Stimulated activated CD8-positive, alpha-beta memory T cell treated with anti-CD3 and anti-CD28 coated beads, Interleukin-7, amount 100 ng/mL, for 24 hours (primary cell): ENCODE measurements around the gene B9D1.

Source experiments
- DNase-seq: peaks from one replicate; pipeline ENCODE4 v3.0.0-alpha.2; 2020; ENCODE audit warnings: low read depth

Gene B9D1

DNA sequence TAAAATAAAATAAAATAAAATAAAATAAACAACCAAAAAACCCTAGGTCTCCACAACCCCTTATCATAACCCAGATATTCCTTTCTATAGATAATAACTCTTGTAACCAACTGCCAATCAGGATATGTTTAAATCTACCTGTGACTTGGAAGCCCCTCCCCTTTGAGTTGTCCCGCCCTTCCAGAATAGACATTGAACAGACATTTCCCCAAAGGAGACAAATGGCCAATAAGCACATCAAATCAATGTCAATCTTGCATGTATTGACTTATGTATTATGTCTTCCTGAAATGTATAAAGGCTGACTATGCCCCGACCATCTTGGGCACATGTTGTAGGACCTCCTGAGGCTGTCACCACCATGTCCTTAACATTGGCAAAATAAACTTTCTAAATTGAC is 14.3 kb upstream of the B9D1 start:
- no peak for DNase-seq

GRCh38 chr17:19375732-19376131 is 13.2 kb upstream of the B9D1 start:
- no peak for DNase-seq

- DNase-seq: no peak
Observed at GRCh38 chr17:19374136-19374535, 11.6 kb upstream of the B9D1 start.

- DNase-seq: no peak
Observed at GRCh38 chr17:19372866-19373504, 10.5 kb upstream of the B9D1 start.

- no peak for DNase-seq
Observed at GRCh38 chr17:19372439-19372838, 9.9 kb upstream of the B9D1 start.

- DNase-seq: no peak
Observed at GRCh38 chr17:19372011-19372370, 9.5 kb upstream of the B9D1 start.

DNA sequence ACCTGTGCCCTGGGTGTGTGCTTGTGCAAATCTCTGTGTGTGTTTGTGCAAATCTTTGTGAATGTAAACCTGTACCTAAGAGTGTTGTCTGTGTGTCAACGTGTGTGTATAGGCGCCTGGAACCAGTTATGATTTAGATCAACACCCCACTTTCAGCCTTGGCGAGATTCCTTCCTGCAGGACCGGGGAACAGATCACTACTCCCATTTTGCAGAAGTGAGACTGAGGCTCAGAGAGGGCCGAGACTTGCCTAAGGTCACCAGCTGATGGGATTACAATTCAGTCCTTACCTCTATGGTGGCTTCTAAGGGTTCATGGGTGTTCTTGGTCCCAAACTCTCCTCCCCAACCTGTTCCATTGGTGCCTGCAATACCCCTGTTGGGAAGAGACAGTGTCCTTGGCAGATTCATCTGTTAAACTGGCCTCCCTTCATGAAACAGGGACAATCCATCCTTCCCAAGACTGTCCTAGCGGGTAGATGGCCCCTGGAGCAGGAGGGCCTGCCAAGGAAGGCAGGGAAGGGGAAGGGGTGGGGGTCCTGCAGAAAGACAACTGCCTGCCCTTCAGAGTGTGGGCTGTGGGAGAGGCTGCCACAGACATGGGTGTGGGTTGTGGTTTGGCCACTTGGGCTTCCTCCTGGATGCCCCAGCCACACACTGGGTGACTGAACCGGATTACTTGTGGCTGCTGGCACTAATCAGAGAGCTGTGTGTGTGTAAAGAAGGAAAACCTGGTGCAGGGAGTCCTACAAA is 8.9 kb upstream of the B9D1 start:
- no peak for DNase-seq

DNA sequence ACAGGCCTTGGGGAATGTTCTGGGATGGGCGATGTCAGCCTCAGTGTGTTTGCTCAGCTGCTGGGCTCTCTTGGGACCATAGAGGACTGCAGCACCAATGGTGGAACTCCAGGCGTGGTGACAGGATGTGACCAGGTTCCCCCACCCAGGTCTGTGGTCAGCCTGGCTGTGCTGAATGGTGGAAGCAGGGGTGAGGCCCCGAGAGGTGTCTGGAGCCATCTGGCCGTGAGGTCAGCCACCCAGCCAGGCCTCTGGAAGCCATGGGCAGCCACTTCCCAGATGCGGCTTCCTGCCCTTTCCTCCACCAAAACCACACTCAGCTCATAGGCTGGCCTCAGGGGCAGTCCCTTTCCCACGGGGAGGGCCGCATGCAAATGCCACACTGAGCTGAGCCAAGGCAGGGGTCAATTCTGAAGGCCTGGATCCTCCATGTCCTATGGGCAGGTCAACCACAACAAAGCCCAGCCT is 8.0 kb upstream of the B9D1 start:
- DNase-seq: no peak

- DNase-seq: no peak
Observed at GRCh38 chr17:19369846-19370492, 7.4 kb upstream of the B9D1 start.

DNA sequence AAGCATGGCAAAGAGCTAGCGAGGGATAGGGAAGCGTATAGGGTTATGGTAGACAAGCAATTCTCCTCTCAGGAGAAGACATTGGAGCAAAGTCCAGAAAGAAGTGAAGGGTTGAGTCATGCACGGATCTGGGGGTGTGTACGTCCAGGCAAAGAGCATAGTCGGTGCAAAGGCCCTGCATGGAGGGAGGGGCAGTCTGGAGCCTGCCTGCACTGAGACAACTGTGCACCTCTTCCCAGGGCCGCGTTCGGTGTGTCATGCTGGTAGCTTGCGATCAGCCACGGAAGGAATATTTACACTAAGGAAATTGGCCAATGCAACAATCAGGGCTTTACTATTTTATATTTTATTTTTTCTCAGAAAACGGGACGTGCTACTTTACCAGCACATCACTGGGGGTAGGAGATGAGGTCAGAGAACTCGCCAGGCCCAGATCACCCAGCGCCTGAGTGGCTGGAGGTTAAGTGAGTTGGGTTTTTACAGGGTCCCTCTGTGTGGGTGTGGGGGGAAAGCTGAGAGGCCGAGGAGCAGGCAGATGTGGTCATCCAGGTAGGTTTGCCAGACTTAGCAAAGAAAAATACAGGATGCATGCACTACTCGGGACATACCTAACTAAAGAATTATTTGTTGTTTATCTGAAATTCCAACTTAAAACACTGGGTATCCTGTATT is 6.7 kb upstream of the B9D1 start:
- DNase-seq: no peak

DNA sequence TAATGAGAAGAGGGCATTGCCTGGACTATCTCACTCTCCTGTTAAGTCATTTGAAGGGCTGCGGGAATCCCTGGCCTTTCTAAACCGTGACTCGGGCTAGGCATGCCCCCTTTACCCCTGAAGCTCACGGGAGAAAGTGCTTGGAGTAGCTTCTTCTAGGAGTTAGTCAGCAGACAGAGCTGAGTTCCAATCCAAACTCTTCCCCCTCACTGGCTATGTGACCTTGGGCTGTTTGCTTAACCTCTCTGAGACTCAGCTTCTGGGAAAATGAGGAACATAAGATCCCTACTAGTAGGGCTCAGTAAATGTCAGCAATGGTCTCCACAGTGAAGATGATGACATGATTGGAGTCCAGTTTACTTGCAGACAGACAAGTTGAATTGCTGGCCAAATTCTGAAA is 5.7 kb upstream of the B9D1 start:
- no peak for DNase-seq

DNA sequence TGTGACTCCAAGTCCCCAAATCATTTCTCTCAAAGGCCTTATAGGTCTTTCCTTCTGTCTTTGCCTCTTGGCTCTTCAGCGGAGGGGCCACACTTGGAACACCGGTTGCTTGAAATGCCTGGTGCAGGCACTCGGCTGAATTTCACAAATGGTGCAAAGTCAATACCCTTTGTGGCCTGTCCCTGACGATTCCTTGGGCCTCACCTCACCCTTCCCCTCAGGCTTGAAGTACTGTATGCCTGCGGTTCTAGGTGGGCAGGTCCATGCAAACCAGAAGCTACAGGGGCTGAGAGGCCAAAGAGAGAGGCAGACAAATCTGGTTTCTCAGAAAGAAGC is 4.1 kb upstream of the B9D1 start:
- DNase-seq: no peak

DNA sequence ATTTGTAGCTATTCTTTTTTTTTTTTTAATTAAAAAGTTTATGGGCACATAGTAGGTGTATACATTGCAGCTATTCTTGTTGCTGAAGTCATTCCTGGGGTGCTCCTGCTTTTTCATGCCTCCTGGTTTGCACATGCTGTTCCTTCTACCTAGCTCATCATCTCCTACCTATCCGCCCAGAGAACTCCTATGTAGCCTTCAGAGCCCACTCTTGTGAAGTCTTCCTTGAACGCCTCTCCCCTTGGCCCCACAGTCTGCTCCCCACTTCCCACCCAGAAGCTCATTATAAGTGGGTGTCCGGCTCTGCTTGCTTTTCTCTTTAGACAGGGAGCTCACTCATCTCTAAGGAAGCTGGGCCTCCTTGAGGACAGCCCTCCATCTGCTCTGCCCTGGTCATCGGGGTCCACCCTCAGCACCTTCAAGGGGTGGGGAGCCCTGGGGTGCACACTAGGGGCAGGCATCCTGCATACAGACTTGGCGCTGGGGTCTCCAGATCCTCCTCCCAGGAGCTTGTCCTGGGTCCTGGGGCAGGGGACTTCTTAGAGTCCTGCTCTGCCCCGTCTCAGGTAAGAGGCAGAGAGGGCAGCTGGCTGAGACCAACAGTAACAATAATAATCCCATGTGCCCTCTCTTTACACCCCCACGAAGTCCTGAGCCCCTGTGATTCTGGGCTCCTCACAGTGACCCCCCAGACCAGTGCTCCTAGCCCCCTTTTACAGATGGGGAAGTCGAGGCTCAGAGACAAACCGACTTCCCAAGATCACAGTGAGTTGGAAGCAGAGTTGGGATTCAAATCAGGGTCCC is 3.5 kb upstream of the B9D1 start:
- no peak for DNase-seq

GRCh38 chr17:19365499-19365817 is 2.9 kb upstream of the B9D1 start:
- no peak for DNase-seq

DNA sequence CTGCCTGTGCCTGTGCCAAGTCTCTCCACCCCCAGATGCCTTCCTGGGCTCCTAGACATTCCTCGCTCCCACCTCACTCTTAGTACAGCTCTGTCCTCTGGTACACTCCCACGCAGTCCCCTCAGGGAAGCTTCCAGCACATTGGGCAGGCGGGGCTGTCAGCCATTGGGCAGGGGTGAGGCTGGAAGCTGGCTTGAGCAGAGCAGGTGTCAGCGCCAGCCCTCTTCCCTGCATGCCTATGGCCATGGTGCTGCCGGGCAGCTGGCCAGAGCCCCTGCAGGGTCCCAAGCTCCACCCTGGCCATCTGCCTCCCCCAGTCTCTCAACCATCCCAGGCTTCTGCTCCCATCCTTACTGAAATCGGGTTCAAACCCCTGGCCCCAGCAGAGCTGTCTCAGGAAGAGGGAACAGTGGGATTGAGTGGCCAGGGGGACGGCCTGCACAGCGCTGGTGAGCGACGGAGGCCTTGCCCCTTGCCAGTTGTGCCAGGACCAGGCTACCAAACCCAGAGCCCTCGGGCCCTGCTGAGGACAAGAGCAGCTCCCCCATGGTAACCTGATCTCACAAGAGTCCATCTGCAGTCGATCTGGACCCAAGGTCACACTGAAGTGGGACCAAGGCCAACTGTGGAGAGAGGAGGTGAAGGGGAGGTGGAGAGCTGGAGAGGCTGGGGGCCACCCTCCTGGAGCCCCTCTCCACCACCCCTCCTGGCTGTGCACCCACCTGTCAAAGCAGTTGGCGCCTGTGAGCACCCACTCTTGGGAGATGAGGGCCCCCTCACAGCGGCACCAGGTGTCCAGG is 2.4 kb upstream of the B9D1 start:
- DNase-seq: no peak

GRCh38 chr17:19363460-19364035 is 1.0 kb upstream of the B9D1 start:
- no peak for DNase-seq

- DNase-seq: no peak
Observed at GRCh38 chr17:19363114-19363438, 553 bp upstream of the B9D1 start.

DNA sequence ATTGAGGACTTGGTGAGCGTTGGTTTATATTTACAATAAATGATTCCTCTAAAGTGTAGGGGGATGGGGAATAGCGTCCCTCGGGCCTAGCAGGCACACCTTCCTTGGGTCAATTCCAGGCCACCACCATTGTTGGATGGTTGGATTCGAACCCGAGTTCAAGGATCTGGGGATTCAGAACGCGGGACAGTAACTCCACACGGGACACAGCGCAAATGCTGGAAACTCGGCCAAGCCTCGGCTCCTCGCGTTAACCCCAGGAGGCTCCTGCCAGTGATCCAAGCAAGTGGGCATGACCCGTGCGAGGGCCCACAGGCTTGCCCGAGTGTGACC is 613 bp downstream of the B9D1 start:
- no peak for DNase-seq

DNA sequence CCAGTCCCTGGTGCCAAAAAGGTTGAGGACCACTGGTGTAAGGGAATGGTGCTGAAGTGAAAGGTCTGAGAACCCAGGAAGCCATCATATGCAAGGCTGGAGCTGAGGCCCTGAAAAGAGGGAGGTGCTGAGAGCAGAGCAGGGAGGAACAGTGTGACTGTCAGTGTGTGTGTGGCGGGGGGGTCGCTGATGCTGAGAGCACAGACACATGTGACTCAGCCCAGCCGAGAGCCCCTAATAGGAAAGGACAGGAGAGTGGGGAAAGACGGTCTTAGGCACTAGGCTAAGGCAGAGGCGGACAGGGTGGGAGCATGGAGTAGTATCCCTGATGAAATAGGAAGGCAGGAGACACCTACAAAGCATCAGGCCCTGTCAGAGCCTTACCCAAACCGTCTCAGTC is 1.2 kb downstream of the B9D1 start:
- no peak for DNase-seq

GRCh38 chr17:19360772-19361171 is 1.8 kb downstream of the B9D1 start:
- DNase-seq: no peak

DNA sequence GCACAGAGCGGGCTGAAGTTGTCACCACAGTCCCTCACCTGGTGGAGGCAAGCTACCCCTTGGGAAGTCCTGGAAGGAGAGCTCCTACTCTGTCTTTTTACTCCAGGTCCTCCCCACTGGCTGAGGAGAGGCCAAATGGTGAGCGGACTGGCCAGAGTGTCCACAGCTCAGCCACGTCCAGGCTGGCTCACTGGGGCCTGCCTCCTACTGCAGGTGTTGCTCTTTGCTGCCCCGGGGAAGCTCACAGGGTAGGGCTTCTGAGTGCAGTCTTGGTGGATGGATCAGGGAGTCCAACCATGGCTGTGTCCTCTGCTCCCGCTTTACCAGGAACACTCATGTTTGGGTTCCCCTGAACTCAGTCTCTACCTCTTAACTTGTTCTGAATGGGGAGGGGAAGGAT is 2.7 kb downstream of the B9D1 start:
- DNase-seq: no peak
